Activated naive CD8-positive, alpha-beta T cell treated with anti-CD3 and anti-CD28 coated beads, Interleukin-2, amount 50 U/mL, for 24 hours (primary cell): ENCODE data around the gene LIG1.
A peak's percentile ranks its signal among the peaks of the same experiment; 100 is the strongest.

Source experiments
- ATAC-seq: fragments of 150-1000 bp; cut with Tn5 transposase; one replicate; pipeline ENCODE4 v1.10.0; 2021
- DNase-seq: peaks from one replicate; pipeline ENCODE4 v3.0.0; 2021
- H3K27ac Mint-ChIP-seq: one replicate; pipeline ENCODE4 v1.8.0; 2021; ENCODE audit warnings: mild to moderate bottlenecking, mixed read lengths
- H3K27me3 Mint-ChIP-seq: one replicate; pipeline ENCODE4 v1.8.0; 2021; ENCODE audit warnings: mixed read lengths
- H3K36me3 Mint-ChIP-seq: one replicate; pipeline ENCODE4 v1.8.0; 2021; ENCODE audit warnings: low read depth, mixed read lengths
- H3K4me1 Mint-ChIP-seq: one replicate; pipeline ENCODE4 v1.8.0; 2021; ENCODE audit warnings: mixed read lengths
- H3K4me3 Mint-ChIP-seq: one replicate; pipeline ENCODE4 v1.8.0; 2021; ENCODE audit warnings: mild to moderate bottlenecking, moderate library complexity, mixed read lengths
- H3K9me3 Mint-ChIP-seq: one replicate; pipeline ENCODE4 v1.8.0; 2021; ENCODE audit warnings: mixed read lengths

The LIG1 gene

DNA sequence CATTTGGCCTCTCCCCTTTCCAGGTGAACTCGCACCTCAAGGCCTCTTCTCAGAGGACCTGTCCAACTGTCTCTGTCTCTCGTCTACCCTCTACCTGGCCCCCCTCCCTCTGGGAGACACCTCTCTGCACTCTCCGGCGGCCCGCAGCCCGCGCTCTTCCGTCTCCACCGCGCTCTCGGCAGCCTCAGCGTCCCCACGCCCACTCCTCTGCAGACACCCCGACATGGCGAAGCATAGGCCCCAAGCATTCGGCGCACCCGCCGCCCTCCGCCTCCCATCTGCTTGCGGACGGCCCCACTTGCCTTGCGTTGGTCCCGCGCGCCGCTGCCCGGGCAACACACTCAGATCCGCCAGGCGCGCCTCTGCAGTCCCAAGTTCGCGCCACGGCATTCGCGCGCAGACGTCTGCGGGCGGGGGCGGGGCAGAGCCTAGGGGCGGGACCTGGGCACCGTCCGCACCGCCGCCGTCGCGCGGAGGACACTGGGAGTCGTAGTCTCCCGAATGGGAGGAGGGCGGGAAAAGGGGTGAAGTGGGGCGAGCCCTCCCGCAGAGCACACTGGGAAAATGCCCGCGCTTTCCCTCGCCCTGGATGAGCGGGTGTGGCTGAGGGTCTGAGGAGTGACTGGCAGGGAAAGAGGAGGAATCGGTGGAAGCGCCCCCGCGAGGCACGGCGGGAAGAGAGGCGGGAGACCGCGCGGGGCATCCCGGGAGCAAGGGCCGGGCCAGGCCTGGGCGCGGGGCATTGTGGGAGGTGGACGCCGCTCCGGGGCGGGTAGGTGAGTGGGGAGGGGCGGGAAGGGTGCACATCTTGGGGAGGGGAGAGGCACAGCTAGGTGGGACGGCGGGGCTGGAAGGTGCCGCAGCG is at the start of gene LIG1, which contains the start of gene ZSWIM9:
Gene LIG1, minus strand, starts transcription at position 406 of the 865 bp plus-strand sequence. CDS start 4,778 bp downstream, outside the sequence.
Gene ZSWIM9, plus strand, starts transcription at position 742 of the 865 bp plus-strand sequence. CDS start 1,123 bp downstream, outside the sequence.
- H3K27ac Mint-ChIP-seq = peak within 1 kb of the TSS; percentile 97
- peak; percentile 91 for DNase-seq
- no peaks in the 10 kb centered on the region for H3K9me3 Mint-ChIP-seq
- H3K36me3 Mint-ChIP-seq = peaks cover 30% of the 10 kb centered on the region
- H3K27me3 Mint-ChIP-seq = no peaks in the 10 kb centered on the region
- H3K4me3 Mint-ChIP-seq = peak within 1 kb of the TSS; percentile 88
- H3K4me1 Mint-ChIP-seq = peaks cover 26% of the 10 kb centered on the region
- peak; percentile 91 for ATAC-seq

DNA sequence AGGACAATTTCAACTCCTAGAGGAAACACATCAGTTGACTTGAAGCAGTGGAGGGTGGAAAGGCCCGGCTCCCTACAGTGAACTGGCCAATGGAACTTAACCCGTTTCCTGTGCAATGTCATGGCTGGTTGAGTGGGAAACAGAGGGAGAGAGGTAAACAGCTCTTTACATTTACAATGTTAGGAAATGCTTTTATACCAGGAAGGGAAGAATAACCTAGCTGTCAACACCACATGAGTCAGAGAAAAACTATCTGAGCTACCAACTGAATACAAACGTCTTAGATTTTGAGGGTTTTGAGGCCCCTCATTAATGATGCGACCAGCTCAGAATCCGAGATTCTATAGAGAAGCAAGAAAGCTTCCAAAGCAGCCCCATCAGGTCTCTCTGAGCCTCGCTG is 48.9 kb upstream of the LIG1 start:
- ATAC-seq = no peak
- Mint-ChIP-seq H3K27me3 (no peaks in the 10 kb centered on the region), H3K9me3 (no peaks in the 10 kb centered on the region), H3K36me3 (peaks cover 51% of the 10 kb centered on the region), H3K4me1 (peaks cover 3% of the 10 kb centered on the region), H3K27ac (no peak overlapping the region), H3K4me3 (no peak overlapping the region)
- no peak for DNase-seq

DNA sequence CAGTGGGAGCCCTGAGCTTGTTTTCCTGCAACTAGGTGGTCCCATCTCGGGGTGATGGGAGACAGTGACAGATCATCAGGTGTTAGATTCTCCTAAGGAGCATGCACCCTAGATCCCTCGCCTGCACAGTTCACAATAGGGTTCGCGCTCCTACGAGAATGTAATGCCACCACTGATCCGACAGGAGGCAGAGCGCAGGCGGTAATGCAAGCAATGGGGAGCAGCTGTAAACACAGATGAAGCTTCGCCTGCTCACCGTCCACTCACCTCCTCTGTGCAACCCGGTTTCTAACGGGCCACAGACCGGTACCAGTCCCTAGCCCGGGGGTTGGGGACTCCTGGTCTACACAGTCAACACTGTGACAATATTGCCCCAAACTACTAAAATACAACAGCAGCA is 46.8 kb upstream of the LIG1 start:
- Mint-ChIP-seq H3K9me3 (no peaks in the 10 kb centered on the region), H3K27ac (no peak overlapping the region), H3K36me3 (peaks cover 52% of the 10 kb centered on the region), H3K4me3 (no peak overlapping the region), H3K27me3 (no peaks in the 10 kb centered on the region), H3K4me1 (peaks cover 3% of the 10 kb centered on the region)
- no peak for ATAC-seq
- no peak for DNase-seq

- H3K9me3 Mint-ChIP-seq = no peaks in the 10 kb centered on the region
- H3K4me3 Mint-ChIP-seq = no peak overlapping the region
- H3K27me3 Mint-ChIP-seq = no peaks in the 10 kb centered on the region
- H3K4me1 Mint-ChIP-seq = peaks cover 3% of the 10 kb centered on the region
- ATAC-seq = no peak
- H3K36me3 Mint-ChIP-seq = peaks cover 51% of the 10 kb centered on the region
- no peak for DNase-seq
- H3K27ac Mint-ChIP-seq = no peak overlapping the region
Measured at GRCh38 chr19:48213959-48214358, 43.8 kb upstream of the LIG1 start.

DNA sequence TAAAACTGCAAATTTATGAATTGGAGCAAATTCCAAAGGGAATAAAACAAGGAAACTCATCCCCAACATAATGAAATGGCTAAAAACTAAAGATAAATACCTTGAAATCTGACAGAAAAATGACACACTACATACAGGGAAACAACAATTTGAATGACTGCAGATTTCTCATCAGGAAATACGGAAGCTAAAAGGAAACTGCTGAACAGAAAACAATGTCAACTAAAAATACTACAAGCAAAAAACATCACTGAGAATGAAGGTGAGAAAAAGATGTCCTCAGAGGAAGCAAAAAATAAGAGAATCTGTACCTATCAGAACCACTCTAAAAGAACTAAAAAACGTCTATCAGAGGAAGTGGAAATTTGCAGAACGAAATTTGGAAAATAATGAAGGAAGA is 39.9 kb upstream of the LIG1 start:
- Mint-ChIP-seq H3K9me3 (no peaks in the 10 kb centered on the region), H3K27ac (no peak overlapping the region), H3K4me3 (no peak overlapping the region), H3K27me3 (no peaks in the 10 kb centered on the region), H3K36me3 (peaks cover 40% of the 10 kb centered on the region), H3K4me1 (peaks cover 17% of the 10 kb centered on the region)
- ATAC-seq (no peak), DNase-seq (no peak)

DNA sequence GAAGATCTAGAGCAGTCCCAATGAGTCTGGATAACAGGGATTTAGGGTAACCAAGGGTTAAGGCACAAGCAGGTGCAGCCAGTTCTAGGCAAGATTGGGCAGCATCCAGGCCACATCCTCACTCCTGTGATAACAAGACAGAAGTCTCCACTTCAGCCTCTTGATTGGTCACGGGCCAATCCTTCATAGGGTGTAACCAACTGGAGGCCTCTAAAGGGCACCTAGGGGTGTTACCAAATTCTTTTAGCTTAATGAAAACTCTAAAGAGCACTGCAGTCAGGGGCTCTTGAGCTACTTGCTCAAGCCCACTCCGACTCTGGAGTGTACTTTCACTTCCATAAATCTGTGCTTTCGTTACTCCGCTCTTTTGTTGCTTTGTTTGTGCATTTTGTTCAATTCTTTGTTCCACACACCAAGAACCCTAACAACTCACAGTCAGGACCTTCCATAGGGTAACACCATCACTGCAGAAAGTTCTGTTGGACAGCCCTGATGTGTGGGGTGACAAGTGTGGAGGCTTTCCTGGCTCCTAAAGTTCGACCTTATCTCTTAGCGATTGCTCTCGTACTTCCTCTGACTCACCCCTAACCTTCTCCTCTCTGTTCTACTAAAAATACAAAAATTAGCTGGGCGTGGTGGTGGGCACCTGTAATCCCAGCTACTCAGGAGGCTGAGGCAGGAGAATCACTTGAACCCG is 36.4 kb upstream of the LIG1 start:
- H3K9me3 Mint-ChIP-seq = no peaks in the 10 kb centered on the region
- H3K36me3 Mint-ChIP-seq = peaks cover 29% of the 10 kb centered on the region
- peak; percentile 21 for ATAC-seq
- H3K27me3 Mint-ChIP-seq = no peaks in the 10 kb centered on the region
- no peak for DNase-seq
- H3K4me3 Mint-ChIP-seq = no peak overlapping the region
- H3K27ac Mint-ChIP-seq = peak overlapping the region; percentile 55
- peaks cover 22% of the 10 kb centered on the region for H3K4me1 Mint-ChIP-seq

GRCh38 chr19:48203794-48204628 is 33.9 kb upstream of the LIG1 start:
- Mint-ChIP-seq H3K27ac (no peak overlapping the region), H3K27me3 (no peaks in the 10 kb centered on the region), H3K4me3 (no peak overlapping the region), H3K4me1 (peaks cover 22% of the 10 kb centered on the region), H3K36me3 (peaks cover 18% of the 10 kb centered on the region), H3K9me3 (no peaks in the 10 kb centered on the region)
- DNase-seq = peak; percentile 92
- ATAC-seq = peak; percentile 99

DNA sequence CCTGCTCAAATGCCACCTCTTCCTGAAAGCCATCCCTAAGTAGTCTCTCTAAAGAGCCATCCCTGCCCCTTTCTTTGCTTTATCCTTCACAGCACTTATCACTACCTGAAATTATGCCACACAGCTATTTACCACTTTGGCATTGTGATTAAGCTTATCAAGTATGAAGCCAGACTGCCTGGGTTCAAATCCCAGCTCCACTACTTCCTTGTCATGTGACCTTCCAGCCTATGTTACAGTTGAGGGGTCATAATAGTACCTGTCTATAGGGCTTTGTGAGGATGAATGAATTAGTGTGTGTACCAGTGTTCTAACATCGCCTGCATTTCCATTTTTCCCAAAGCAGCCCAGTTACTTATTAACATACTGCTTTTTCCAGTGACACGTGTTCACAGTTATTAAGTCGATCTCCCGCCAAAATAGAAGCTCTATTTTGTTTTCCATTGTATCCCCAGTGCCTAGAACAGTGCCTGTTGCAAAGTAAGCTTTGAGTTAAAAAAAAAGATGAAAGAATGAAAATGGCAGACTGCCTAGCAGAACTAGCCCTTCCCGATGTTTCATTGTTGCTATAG is 33.2 kb upstream of the LIG1 start:
- DNase-seq = peak; percentile 15
- Mint-ChIP-seq H3K27ac (no peak overlapping the region), H3K9me3 (no peaks in the 10 kb centered on the region), H3K36me3 (peaks cover 16% of the 10 kb centered on the region), H3K4me3 (no peak overlapping the region), H3K27me3 (no peaks in the 10 kb centered on the region), H3K4me1 (peaks cover 22% of the 10 kb centered on the region)
- ATAC-seq = no peak

GRCh38 chr19:48196933-48197665 is 27.0 kb upstream of the LIG1 start:
- ATAC-seq (no peak), DNase-seq (no peak)
- Mint-ChIP-seq H3K9me3 (no peaks in the 10 kb centered on the region), H3K27me3 (no peaks in the 10 kb centered on the region), H3K27ac (no peak overlapping the region), H3K4me1 (peaks cover 5% of the 10 kb centered on the region), H3K4me3 (no peak overlapping the region), H3K36me3 (no peaks in the 10 kb centered on the region)

DNA sequence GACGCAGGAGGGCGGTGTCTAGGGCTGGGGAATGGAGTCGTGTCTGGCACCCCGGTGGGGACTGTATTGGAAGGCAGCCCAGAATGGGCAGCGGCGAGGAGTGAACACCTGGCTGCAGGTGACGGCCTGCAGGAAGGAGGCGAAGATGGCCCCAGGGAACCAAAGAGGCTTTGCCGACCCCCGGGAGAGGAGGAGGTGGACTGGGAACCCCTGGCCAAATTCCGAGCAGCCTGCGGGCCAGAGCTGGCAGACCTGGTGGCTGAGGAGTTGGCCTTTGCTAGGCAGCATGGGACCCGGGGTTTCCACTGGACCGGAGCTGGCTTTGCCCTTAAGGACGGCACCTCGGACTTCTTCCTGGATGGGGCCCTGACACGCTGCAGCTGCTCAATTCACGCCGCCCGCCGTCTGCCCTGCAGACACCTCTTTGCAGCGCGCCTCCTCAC is 26.2 kb upstream of the LIG1 start:
- Mint-ChIP-seq H3K4me3 (no peak overlapping the region), H3K36me3 (no peaks in the 10 kb centered on the region), H3K9me3 (no peaks in the 10 kb centered on the region), H3K27ac (no peak overlapping the region), H3K27me3 (no peaks in the 10 kb centered on the region), H3K4me1 (peaks cover 2% of the 10 kb centered on the region)
- ATAC-seq (peak; percentile 13), DNase-seq (no peak)

GRCh38 chr19:48194844-48195830 is 25.0 kb upstream of the LIG1 start:
- Mint-ChIP-seq H3K4me3 (no peak overlapping the region), H3K27me3 (no peaks in the 10 kb centered on the region), H3K36me3 (peaks cover 3% of the 10 kb centered on the region), H3K4me1 (peaks cover 4% of the 10 kb centered on the region), H3K27ac (no peak overlapping the region), H3K9me3 (no peaks in the 10 kb centered on the region)
- ATAC-seq (no peak), DNase-seq (no peak)

DNA sequence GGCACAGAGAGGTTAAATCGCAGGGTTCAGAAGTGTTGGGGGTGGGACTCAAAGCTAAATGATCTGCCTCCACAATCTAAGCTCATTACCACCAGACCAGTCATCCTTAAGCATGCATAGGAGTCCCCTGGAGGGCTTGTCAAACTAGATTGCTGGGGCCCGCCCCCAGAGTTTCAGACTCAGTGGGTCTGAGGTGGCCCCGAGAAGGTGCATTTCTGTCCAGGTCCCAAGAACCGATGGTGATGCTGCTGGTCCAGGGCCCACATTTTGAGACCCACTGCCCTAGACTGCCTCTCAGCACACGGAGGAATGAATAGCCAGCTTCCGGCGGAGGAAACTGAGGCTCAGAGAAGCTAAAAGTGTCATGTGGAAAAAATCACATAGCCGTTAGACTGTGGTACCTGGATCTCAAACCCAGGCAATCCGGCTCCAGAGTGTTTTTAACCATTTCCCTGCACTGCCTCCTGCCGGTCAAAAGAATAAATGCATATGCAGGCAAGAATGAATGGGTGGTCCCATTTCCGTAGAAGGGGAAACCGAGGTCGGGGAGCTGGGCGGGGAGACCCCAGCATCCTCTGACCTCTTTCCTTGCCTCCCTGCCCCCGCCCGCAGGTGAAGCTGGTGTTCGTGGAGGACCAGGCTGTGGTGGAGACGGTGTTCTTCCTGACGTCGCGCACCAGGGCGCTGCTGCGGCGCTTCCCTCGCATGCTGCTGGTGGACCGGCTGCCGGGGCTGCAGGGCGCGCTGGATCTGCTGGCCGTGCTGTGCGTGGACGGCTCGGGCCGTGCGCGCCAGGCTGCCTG is 24.1 kb upstream of the LIG1 start:
- H3K27me3 Mint-ChIP-seq = no peaks in the 10 kb centered on the region
- DNase-seq = peak; percentile 53
- H3K36me3 Mint-ChIP-seq = peaks cover 7% of the 10 kb centered on the region
- no peak overlapping the region for H3K4me3 Mint-ChIP-seq
- H3K9me3 Mint-ChIP-seq = no peaks in the 10 kb centered on the region
- no peak overlapping the region for H3K27ac Mint-ChIP-seq
- no peak for ATAC-seq
- H3K4me1 Mint-ChIP-seq = peaks cover 8% of the 10 kb centered on the region
